ENCODE results near the gene PMIS2. TPM values are rescaled to one million over a fixed set of nuclear protein-coding genes. Genes with fewer than 3 reads are reported as not detected.

Gene PMIS2
- total and polyA plus RNA-seq, 2 of the 8 experiments (the other 6 are each of a cell fraction or from before 2014, with no cell fraction given) = not detected

DNA sequence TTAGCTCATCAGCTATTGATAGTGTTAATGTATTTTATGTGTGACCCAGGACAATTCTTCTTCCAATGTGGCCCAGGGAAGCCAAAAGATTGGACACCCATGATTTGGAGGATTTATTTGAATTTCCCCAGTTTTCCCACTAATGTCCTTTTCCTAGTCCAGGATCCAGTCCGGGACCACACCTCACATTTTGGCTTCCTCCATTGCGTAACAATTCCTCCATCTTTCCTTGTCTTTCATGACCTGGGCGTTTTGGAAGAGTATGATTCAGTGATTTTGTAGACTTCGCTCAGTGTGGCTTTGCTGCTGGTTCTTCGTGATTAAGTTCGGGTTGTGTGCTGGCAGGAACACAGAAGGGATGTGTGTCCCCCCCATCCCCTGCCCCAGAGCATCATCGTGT, 19.2 kb upstream of the PMIS2 start:
- H4K20me1 ChIP-seq (replicated peaks in 1 of 2; ENCODE audit: control insufficient read depth in 1 of 2, insufficient read depth in 2 of 2, low read length in 2 of 2) = no peaks in the 10 kb centered on the region
- no peak overlapping the region for H2BK15ac ChIP-seq (ENCODE audit: low read length)
- H3K9ac ChIP-seq (replicated peaks in 1 of 4; ENCODE audit: extremely low read depth in 1 of 4, low read depth in 3 of 4, low read length in 3 of 4) = no peak overlapping the region
- no peaks in the 10 kb centered on the region for H3K23me2 ChIP-seq (ENCODE audit: low read depth, low read length)
- H3K27me3 ChIP-seq (replicated peaks in 1 of 4; ENCODE audit: control insufficient read depth in 3 of 4, extremely low read depth in 1 of 4, insufficient read depth in 3 of 4, low read length in 3 of 4) = no peaks in the 10 kb centered on the region; a peak in 2 of 7 replicates
- H2BK20ac ChIP-seq (ENCODE audit: low read length) = no peak overlapping the region
- no peaks in the 10 kb centered on the region for H3K9me3 ChIP-seq (ENCODE audit: insufficient read depth in 2 of 2, low read depth in 1 of 2, low read length in 1 of 2)
- no peak overlapping the region for H4K8ac ChIP-seq (ENCODE audit: extremely low read depth, insufficient read depth, low read length)
- H2BK5ac ChIP-seq (ENCODE audit: low read depth, low read length) = no peak overlapping the region
- H3K4me1 ChIP-seq (replicated peaks in 1 of 4; ENCODE audit: control insufficient read depth in 3 of 4, insufficient read depth in 4 of 4, low read length in 3 of 4) = peaks cover 0 to 4% (median 0%) of the 10 kb centered on the region in 4 experiments; a peak in 1 of 7 replicates
- no peaks in the 10 kb centered on the region for H3K79me1 ChIP-seq (ENCODE audit: low read depth, low read length)
- H3K56ac ChIP-seq (replicated peaks; ENCODE audit: insufficient read length, low read depth, low read length) = no peak overlapping the region
- H2AFZ ChIP-seq (ENCODE audit: low read length) = no peak overlapping the region
- POLR2A ChIA-PET (ENCODE audit: partially characterized antibody) = no interaction called here
- H2AK5ac ChIP-seq (ENCODE audit: low read depth, low read length) = no peak overlapping the region
- H2BK120ac ChIP-seq (replicated peaks; ENCODE audit: low read depth, low read length) = no peak overlapping the region
- WGBS, 2 experiments (ENCODE audit: extremely low coverage in 1 of 2, insufficient coverage in 1 of 2, insufficient read length in 1 of 2, insufficient replicate concordance in 2 of 2, low coverage in 1 of 2, low lambda C conversion rate in 2 of 2, missing lambda C conversion rate in 1 of 2) = 86% methylated on average over 7 of the region's 7 CpGs; no CpG with 5 or more reads in 1 of the 2 experiments
- no peak overlapping the region for H3K27ac ChIP-seq (ENCODE audit: low read depth, low read length)
- H3K4me3 ChIP-seq (ENCODE audit: extremely low read depth in 1 of 4, insufficient read depth in 2 of 4, low read depth in 3 of 4, low read length in 4 of 4) = no peak overlapping the region
- H4K91ac ChIP-seq (replicated peaks; ENCODE audit: insufficient read length, low read length) = no peak overlapping the region
- no peak overlapping the region for H4K5ac ChIP-seq (ENCODE audit: insufficient read length, low read depth, low read length)
- TF ChIP-seq EGR1 (IDR thresholded peaks at IDR 0.05; ENCODE audit: borderline replicate concordance, low read depth, low read length) (no peak), CTBP2 (IDR thresholded peaks at IDR 0.05; ENCODE audit: borderline replicate concordance, insufficient read depth, insufficient read length, low read length) (no peak), ASH2L (IDR thresholded peaks at IDR 0.05; ENCODE audit: low read length) (no peak), FOSL1 (IDR thresholded peaks at IDR 0.05; ENCODE audit: insufficient read depth, low read depth, low read length) (no peak), CEBPB (IDR thresholded peaks at IDR 0.05; ENCODE audit: low read depth, low read length) (peak; percentile 70)
- H3K23ac ChIP-seq (ENCODE audit: insufficient read length) = no peak overlapping the region
- H3K4me2 ChIP-seq (ENCODE audit: insufficient read depth in 1 of 2, low read depth in 2 of 2, low read length in 2 of 2) = no peak overlapping the region
- H3K4ac ChIP-seq (replicated peaks; ENCODE audit: insufficient read length, low read depth, low read length) = no peak overlapping the region
- FAIRE-seq = no peak
- no peak for DNase-seq (ENCODE audit: low read depth in 1 of 2, low spot score in 2 of 2)
- CTCF ChIA-PET (ENCODE audit: partially characterized antibody) = interaction anchor here (0.9 to 1.2 kb wide), 3 partner anchors 11 to 15 kb away, joined by 3 read pairs; no protein-coding TSS in a partner anchor
- no peak overlapping the region for H3K14ac ChIP-seq (ENCODE audit: insufficient read length)
- H3K36me3 ChIP-seq (ENCODE audit: control insufficient read depth in 2 of 4, insufficient read depth in 4 of 4, low read length in 3 of 4) = no peaks in the 10 kb centered on the region
- no peak overlapping the region for H2BK12ac ChIP-seq (ENCODE audit: low read depth, low read length)
- H3K18ac ChIP-seq (ENCODE audit: extremely low read depth, low read length) = no peak overlapping the region
- no peaks in the 10 kb centered on the region for H3K79me2 ChIP-seq (ENCODE audit: control insufficient read depth in 1 of 2, insufficient read depth in 2 of 2, low read length in 2 of 2)
